MM.1S (cell line): ENCODE measurements around the gene KIRREL3.

ENCODE experiments used
- DNase-seq: peaks from one replicate; pipeline ENCODE4 v3.0.0-alpha.2; 2015
- H2AFZ ChIP-seq: fragments of 300-600 bp; sonication (generic); 2 replicates; pipeline ENCODE4 v1.6.0; 2016; ENCODE audit warnings: antibody characterized with exemption, low read length
- H3F3A ChIP-seq: fragments of 300-600 bp; sonication (generic); 2 replicates; pipeline ENCODE4 v1.6.1; 2016; ENCODE audit warnings: mild to moderate bottlenecking, antibody characterized with exemption, low read length, moderate library complexity, mixed read lengths; ENCODE audit not compliant: insufficient read depth
- H3K27ac ChIP-seq: fragments of 300-600 bp; sonication (generic); 2 replicates; pipeline ENCODE4 v1.5.1; 2016; ENCODE audit warnings: mild to moderate bottlenecking, low read length
- H3K27me3 ChIP-seq: fragments of 300-600 bp; sonication (generic); replicated peaks from 2 replicates; pipeline ENCODE4 v1.6.0; 2016; ENCODE audit warnings: low read length; ENCODE audit not compliant: insufficient read depth
- H3K36me3 ChIP-seq: fragments of 300-600 bp; sonication (generic); replicated peaks from 2 replicates; pipeline ENCODE4 v1.6.1; 2016; ENCODE audit warnings: mild to moderate bottlenecking, low read length, mixed read lengths; ENCODE audit not compliant: insufficient read depth
- H3K4me1 ChIP-seq: fragments of 300-600 bp; sonication (generic); 2 replicates; pipeline ENCODE4 v1.6.1; 2016; ENCODE audit warnings: low read length, mixed read lengths
- H3K4me2 ChIP-seq: fragments of 300-600 bp; sonication (generic); 2 replicates; pipeline ENCODE4 v1.6.0; 2016; ENCODE audit warnings: low read depth, low read length
- H3K4me3 ChIP-seq: fragments of 300-600 bp; sonication (generic); 2 replicates; pipeline ENCODE4 v1.5.1; 2016; ENCODE audit warnings: low read length, mixed read lengths
- H3K79me2 ChIP-seq: fragments of 300-600 bp; sonication (generic); 2 replicates; pipeline ENCODE4 v1.6.1; 2016; ENCODE audit warnings: mixed run types, low read length, mixed read lengths
- H3K9ac ChIP-seq: fragments of 300-600 bp; sonication (generic); 2 replicates; pipeline ENCODE4 v1.6.1; 2016; ENCODE audit warnings: low read length, mixed read lengths
- H3K9me2 ChIP-seq: fragments of 300-600 bp; sonication (generic); replicated peaks from 2 replicates; pipeline ENCODE4 v1.6.1; 2016; ENCODE audit warnings: mild to moderate bottlenecking, low read length, mixed read lengths; ENCODE audit not compliant: insufficient read depth
- H3K9me3 ChIP-seq: fragments of 300-600 bp; sonication (generic); replicated peaks from 2 replicates; pipeline ENCODE4 v1.6.1; 2016; ENCODE audit warnings: mild to moderate bottlenecking, low read length, mixed read lengths; ENCODE audit not compliant: insufficient read depth
- H4K20me1 ChIP-seq: fragments of 300-600 bp; sonication (generic); 2 replicates; pipeline ENCODE4 v1.6.1; 2016; ENCODE audit warnings: mild to moderate bottlenecking, low read length, moderate library complexity, mixed read lengths; ENCODE audit not compliant: insufficient read depth
- EZH2 ChIP-seq: fragments of 300-600 bp; sonication (generic); optimal IDR thresholded peaks from 2 replicates; pipeline ENCODE3; 2017; ENCODE audit warnings: low read depth, mild to moderate bottlenecking, antibody characterized with exemption, low read length, mixed read lengths
- EZH2phosphoT487 ChIP-seq: fragments of 300-600 bp; sonication (generic); IDR thresholded peaks from 2 replicates; pipeline ENCODE4 v1.6.1; 2018; ENCODE audit warnings: antibody characterized with exemption, low read length
- TF ChIP-seq, protein P1 (sequence below): fragments of 300-600 bp; sonication (generic); IDR thresholded peaks from 2 replicates; pipeline ENCODE4 v1.5.1; 2016; ENCODE audit warnings: antibody characterized with exemption, low read length, mixed read lengths

Gene KIRREL3

DNA sequence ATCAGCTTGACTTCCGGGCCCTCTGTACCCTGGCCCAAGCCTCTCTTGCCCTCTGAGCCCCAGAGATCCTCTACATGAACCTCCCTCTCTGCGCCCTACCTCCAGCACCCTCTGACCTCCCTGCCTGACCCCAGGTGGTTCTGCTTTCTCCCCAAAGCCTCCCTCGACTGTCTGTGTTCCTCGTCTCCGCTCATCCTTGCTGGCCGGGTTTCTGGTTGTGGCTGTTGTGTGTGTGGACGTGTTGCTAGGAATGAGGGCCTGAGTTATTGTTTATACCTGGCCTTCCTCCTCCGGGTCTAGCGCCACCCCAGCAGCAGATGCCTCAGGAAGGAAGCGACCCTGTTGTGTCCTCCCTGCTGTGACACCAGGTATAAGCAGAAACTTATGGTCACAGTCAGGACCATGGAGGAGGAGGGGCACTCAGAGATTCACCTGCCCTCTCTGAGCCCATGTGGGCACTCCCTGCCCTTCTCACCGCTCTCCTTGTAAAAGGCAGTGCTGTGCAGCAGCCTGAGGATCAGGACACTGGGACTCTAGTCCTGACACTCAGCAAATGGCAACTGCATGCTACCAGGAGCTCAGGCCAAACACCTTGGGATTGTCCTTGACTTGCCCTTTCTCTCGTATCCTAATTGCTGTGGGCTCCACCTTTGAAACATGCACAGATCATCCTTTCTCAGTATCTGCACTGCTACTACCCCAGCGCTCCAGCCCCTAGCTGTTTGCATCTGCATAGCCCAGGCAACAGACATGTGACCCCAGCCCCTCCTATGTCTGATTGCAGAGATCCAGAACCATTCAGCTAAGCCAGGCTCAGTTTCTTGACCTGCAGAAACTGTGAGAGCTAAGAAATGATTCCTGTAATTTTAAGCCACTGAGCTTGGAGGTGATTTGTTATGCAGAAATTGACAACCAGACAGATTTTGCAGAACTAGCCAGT lies 505.0 kb downstream of the KIRREL3 start:
- no peaks in the 10 kb centered on the region for H3K27me3 ChIP-seq
- H4K20me1 ChIP-seq = no peaks in the 10 kb centered on the region
- no peak overlapping the region for H3K4me3 ChIP-seq
- no peaks in the 10 kb centered on the region for H3K79me2 ChIP-seq
- no peaks in the 10 kb centered on the region; the same call in 1 of the 2 replicates for H3K4me1 ChIP-seq
- no peak overlapping the region for H3K9ac ChIP-seq
- no peak overlapping the region for H3K27ac ChIP-seq
- no peaks in the 10 kb centered on the region for H3K9me3 ChIP-seq
- DNase-seq = no peak
- H3F3A ChIP-seq = no peaks in the 10 kb centered on the region
- no peaks in the 10 kb centered on the region for H3K9me2 ChIP-seq
- H3K36me3 ChIP-seq = no peaks in the 10 kb centered on the region
- no peak overlapping the region for H2AFZ ChIP-seq
- H3K4me2 ChIP-seq = no peak overlapping the region
- TF ChIP-seq, protein P1, sequence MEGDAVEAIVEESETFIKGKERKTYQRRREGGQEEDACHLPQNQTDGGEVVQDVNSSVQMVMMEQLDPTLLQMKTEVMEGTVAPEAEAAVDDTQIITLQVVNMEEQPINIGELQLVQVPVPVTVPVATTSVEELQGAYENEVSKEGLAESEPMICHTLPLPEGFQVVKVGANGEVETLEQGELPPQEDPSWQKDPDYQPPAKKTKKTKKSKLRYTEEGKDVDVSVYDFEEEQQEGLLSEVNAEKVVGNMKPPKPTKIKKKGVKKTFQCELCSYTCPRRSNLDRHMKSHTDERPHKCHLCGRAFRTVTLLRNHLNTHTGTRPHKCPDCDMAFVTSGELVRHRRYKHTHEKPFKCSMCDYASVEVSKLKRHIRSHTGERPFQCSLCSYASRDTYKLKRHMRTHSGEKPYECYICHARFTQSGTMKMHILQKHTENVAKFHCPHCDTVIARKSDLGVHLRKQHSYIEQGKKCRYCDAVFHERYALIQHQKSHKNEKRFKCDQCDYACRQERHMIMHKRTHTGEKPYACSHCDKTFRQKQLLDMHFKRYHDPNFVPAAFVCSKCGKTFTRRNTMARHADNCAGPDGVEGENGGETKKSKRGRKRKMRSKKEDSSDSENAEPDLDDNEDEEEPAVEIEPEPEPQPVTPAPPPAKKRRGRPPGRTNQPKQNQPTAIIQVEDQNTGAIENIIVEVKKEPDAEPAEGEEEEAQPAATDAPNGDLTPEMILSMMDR = no peak

DNA sequence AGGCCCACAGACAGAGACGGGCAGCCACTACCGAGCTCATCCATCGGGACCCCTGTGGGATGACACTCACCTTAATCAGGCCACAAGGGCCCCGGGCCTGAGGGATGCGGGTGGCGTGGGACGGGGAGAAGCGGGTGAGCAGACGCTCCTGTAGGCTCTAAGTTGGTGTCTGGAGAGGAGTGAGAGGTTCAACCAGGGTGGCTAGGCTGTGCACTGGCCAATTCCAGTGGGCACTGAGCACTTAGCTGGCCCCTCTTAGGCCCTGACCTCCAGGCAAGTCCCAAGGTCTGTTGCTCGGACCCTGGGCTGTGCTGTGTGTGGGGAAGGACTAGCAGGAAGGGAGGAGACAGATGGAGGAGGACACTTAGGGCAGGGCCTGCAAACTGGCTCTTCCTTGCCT lies 505.7 kb downstream of the KIRREL3 start:
- Histone ChIP-seq H3K27me3 (no peaks in the 10 kb centered on the region), H3K4me2 (no peak overlapping the region), H3K27ac (no peak overlapping the region), H3F3A (no peaks in the 10 kb centered on the region), H3K9me3 (no peaks in the 10 kb centered on the region), H3K9me2 (no peaks in the 10 kb centered on the region), H3K36me3 (no peaks in the 10 kb centered on the region), H2AFZ (no peak overlapping the region), H3K79me2 (no peaks in the 10 kb centered on the region), H3K4me3 (no peak overlapping the region), H3K9ac (no peak overlapping the region), H4K20me1 (no peaks in the 10 kb centered on the region), H3K4me1 (no peaks in the 10 kb centered on the region; the same call in 1 of the 2 replicates)
- DNase-seq = no peak
- no peak for TF ChIP-seq EZH2phosphoT487
- TF ChIP-seq, protein P1 = no peak
- no peak for TF ChIP-seq EZH2

DNA sequence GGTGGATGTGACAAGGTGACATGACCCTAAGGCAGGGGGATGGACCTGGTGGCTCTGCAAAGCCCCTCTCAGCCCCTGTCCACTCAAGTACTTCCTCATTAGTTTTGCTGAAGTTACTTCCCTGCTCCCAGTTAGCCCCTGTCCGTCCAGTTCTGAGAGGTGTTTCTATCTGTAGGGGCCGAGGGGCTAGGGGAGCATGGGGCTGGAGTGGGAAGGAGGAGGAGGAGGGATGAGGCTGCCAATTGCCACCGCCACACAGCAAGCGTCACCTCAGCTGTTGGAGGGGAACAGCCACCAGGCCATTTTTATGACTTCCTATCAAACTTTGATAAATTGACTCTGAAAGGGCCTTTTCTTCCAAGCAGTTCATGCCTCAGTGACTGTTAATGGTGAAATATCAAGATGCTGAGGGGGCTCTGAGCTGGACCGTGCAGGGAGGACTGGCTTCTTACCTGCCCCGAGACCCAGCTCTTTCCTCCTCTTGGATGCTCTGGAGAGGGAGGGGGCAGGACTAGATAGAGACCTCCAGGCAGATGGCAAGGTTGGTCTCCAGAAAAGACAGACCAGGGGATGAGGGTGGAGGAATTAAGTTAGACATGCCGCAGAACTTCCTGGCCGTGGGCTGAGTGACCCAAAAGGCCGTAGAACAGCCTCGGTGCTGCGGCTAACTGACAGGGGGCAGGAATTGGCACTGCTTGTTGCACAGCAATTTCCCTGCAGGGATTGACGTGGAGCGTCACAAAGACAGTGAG lies 508.1 kb downstream of the KIRREL3 start:
- no peak for DNase-seq
- no peaks in the 10 kb centered on the region for H3K9me3 ChIP-seq
- no peak overlapping the region for H3K27ac ChIP-seq
- no peak overlapping the region for H3K4me2 ChIP-seq
- no peaks in the 10 kb centered on the region for H3K36me3 ChIP-seq
- no peaks in the 10 kb centered on the region; the same call in 1 of the 2 replicates for H3K4me1 ChIP-seq
- H3K27me3 ChIP-seq = no peaks in the 10 kb centered on the region
- H3K9me2 ChIP-seq = no peaks in the 10 kb centered on the region
- H3K79me2 ChIP-seq = no peaks in the 10 kb centered on the region
- no peak overlapping the region for H3K4me3 ChIP-seq
- TF ChIP-seq EZH2 (no peak), EZH2phosphoT487 (no peak)
- TF ChIP-seq, protein P1 = no peak
- no peaks in the 10 kb centered on the region for H3F3A ChIP-seq
- no peak overlapping the region for H2AFZ ChIP-seq
- no peaks in the 10 kb centered on the region for H4K20me1 ChIP-seq
- no peak overlapping the region for H3K9ac ChIP-seq
